GM23338 (cell line): ENCODE data around the gene RAPGEF3.

Source experiments
- CTCF ChIP-seq, 2 experiments: fragments of 200-600 bp in 1 of 2; sonication (generic) in 1 of 2; conservative IDR thresholded peaks; 2 replicates each; pipeline versions ENCODE4 v1.5.1 to v1.6.1; 2016 to 2017; ENCODE audit warnings: antibody characterized with exemption in 2 of 2, low read depth in 2 of 2, mild to moderate bottlenecking in 2 of 2, moderate library complexity in 1 of 2
- ETS1 ChIP-seq: IDR thresholded peaks from 2 replicates; pipeline ENCODE4 v1.6.1; 2016; ENCODE audit warnings: antibody characterized with exemption
- EZH2 ChIP-seq: fragments of 200-600 bp; sonication (generic); IDR thresholded peaks from one replicate; pipeline ENCODE4 v1.8.0; 2017; ENCODE audit warnings: antibody characterized with exemption, mild to moderate bottlenecking, low read depth; ENCODE audit not compliant: unreplicated experiment
- EZH2phosphoT487 ChIP-seq: fragments of 200-600 bp; sonication (generic); IDR thresholded peaks from one replicate; pipeline ENCODE4 v1.8.1; 2018; ENCODE audit warnings: antibody characterized with exemption; ENCODE audit not compliant: unreplicated experiment
- POLR2AphosphoS5 ChIP-seq: IDR thresholded peaks from 2 replicates; pipeline ENCODE4 v1.6.1; 2016; ENCODE audit warnings: antibody characterized with exemption, low read depth

DNA sequence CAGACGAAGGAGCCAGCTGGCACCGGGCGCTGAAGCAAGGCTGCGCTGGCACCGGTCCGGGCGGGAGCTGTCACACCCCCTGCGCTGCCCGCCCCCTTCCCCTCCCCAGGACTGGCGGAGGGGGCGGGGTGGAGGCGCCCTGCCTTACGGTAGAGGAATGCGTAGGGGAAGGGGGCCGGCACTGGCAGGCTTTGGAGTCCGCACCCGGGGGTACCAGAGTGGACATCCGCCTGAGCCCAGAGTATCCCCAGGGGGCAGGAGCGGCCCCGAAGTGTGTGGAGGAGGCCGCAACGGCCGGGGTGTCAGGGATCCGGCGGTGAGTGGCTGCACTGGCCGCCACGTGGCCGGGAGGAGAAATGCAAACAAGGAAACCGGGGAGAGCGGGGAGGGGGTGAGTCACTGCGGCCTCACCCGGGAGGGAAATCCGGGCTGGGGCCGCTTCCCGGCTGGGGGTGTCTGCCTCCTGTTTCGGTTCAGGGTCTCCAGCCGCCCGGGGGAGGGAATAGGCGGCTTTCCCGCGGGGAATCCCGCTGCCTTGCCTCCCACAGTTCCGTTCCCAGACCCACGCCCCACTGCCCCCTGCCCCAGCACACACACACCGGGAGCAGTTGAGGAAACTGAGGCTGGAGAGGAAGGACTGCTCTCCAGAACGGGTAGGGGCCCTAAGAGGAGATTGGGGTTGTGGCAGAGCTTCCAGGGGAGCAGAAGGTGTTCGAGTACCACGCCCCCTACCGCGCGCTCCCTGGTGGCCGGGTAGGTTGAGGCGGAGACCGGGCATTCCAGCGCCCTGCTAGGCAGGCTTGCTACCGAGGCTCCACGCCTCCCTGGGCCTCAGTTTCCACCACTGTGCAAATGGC is at the start of gene RAPGEF3:
- peak; percentile 34 to 60; a peak in 3 of 4 replicates for TF ChIP-seq CTCF (conservative IDR thresholded peaks at IDR 0.05; ENCODE audit: low read depth in 2 of 2)
- TF ChIP-seq EZH2phosphoT487 = no peak
- TF ChIP-seq EZH2 = no peak
- TF ChIP-seq POLR2AphosphoS5 = 0 out of 2 replicates have a peak, but pooled peaks have one; percentile 42
- no peak for TF ChIP-seq ETS1
